ENCODE data around the gene BABAM2.

Gene BABAM2

GRCh38 chr2:28361991-28362710 is 471.6 kb downstream of the BABAM2 start:
- TF ChIP-seq CTCF (conservative IDR thresholded peaks at IDR 0.05; ENCODE audit: low read depth, low read length): no peak
- no peak overlapping the region for H3K4me3 ChIP-seq (ENCODE audit: low read depth, low read length)
- DNase-seq (ENCODE audit: low read depth): no peak

- no peak overlapping the region for H3K4me3 ChIP-seq (ENCODE audit: low read depth, low read length)
- DNase-seq (ENCODE audit: low read depth): no peak
- no peak for TF ChIP-seq CTCF (conservative IDR thresholded peaks at IDR 0.05; ENCODE audit: low read depth, low read length)
Observed at GRCh38 chr2:28362991-28363521, 472.5 kb downstream of the BABAM2 start.

GRCh38 chr2:28363686-28364280 is 473.3 kb downstream of the BABAM2 start:
- no peak for TF ChIP-seq CTCF (conservative IDR thresholded peaks at IDR 0.05; ENCODE audit: low read depth, low read length)
- DNase-seq (ENCODE audit: low read depth): no peak
- no peak overlapping the region for H3K4me3 ChIP-seq (ENCODE audit: low read depth, low read length)

GRCh38 chr2:28364610-28365009 is 474.1 kb downstream of the BABAM2 start:
- no peak for TF ChIP-seq CTCF (conservative IDR thresholded peaks at IDR 0.05; ENCODE audit: low read depth, low read length)
- H3K4me3 ChIP-seq (ENCODE audit: low read depth, low read length): no peak overlapping the region
- no peak for DNase-seq (ENCODE audit: low read depth)

GRCh38 chr2:28365158-28365557 is 474.6 kb downstream of the BABAM2 start:
- no peak for DNase-seq (ENCODE audit: low read depth)
- no peak for TF ChIP-seq CTCF (conservative IDR thresholded peaks at IDR 0.05; ENCODE audit: low read depth, low read length)

GRCh38 chr2:28366149-28366495 is 475.6 kb downstream of the BABAM2 start:
- no peak for TF ChIP-seq CTCF (conservative IDR thresholded peaks at IDR 0.05; ENCODE audit: low read depth, low read length)
- no peak for DNase-seq (ENCODE audit: low read depth)
- no peak overlapping the region for H3K4me3 ChIP-seq (ENCODE audit: low read depth, low read length)

More at GRCh38 chr2:28365158-28365557, 474.6 kb downstream of the BABAM2 start:
- H3K4me3 ChIP-seq (ENCODE audit: low read depth, low read length): no peak overlapping the region
